HL-60 (cell line): ENCODE data around the gene DMAC2L.
"Not testable (repeated sequence)": the region's sequence is repeated elsewhere in the genome, so short reads cannot be mapped to it uniquely, and the experiment has no call there.

Experiments
- DNase-seq, 2 experiments: peaks; one replicate each; pipeline ENCODE4 v3.0.0-alpha.2; 2010 to 2020; ENCODE audit warnings: low read depth in 1 of 2, low spot score in 1 of 2
- H3K27ac ChIP-seq: fragments of 250-450 bp; sonication (Bioruptor Pico); replicated peaks from 2 replicates; pipeline ENCODE4 v1.5.1; 2020; ENCODE audit warnings: mild to moderate bottlenecking, moderate library complexity
- H3K27me3 ChIP-seq: fragments of 250-450 bp; sonication (Bioruptor Pico); 2 replicates; pipeline ENCODE4 v1.5.1; 2021; ENCODE audit warnings: mild to moderate bottlenecking, moderate library complexity; ENCODE audit not compliant: insufficient read depth, poor library complexity, severe bottlenecking
- H3K4me3 ChIP-seq: replicated peaks from 2 replicates; pipeline ENCODE4 v1.5.1; 2011; ENCODE audit warnings: mild to moderate bottlenecking, control low read depth, low read length; ENCODE audit not compliant: insufficient read depth
- CTCF ChIP-seq: IDR thresholded peaks from one replicate; pipeline ENCODE4 v1.5.1; 2011; ENCODE audit warnings: low read length, control low read depth, inconsistent platforms; ENCODE audit not compliant: insufficient read depth
- GABPA ChIP-seq: IDR thresholded peaks from 2 replicates; pipeline ENCODE4 v1.6.1; 2012; ENCODE audit warnings: low read depth
- POLR2AphosphoS5 ChIP-seq: IDR thresholded peaks from 2 replicates; pipeline ENCODE4 v1.6.1; 2012; ENCODE audit warnings: low read depth
- REST ChIP-seq: IDR thresholded peaks from 2 replicates; pipeline ENCODE4 v1.6.1; 2012; ENCODE audit warnings: low read depth; ENCODE audit not compliant: insufficient replicate concordance
- SPI1 ChIP-seq: IDR thresholded peaks from 2 replicates; pipeline ENCODE4 v1.6.1; 2012; ENCODE audit warnings: low read depth, mild to moderate bottlenecking, borderline replicate concordance

Gene DMAC2L

DNA sequence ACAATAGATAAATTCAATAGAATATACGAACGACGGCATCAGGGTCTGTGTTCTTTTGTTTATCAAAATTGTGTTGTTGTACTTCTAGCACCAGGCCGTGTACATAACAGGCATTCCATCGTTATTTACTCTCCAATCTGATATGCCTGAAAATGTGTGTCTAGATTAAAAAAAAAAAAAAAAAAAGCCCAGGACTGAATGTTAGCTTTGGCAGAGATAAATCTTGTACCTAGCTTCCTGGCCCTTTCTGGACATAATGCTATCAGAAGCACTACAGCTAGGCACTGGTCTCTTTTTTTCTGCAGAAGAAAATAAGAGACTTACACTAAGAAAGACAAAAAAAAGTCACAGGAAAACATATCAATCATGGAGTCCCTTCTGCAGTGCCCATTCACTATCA, 47.5 kb downstream of the DMAC2L start:
- TF ChIP-seq POLR2AphosphoS5 (no peak), REST (no peak), CTCF (no peak), SPI1 (no peak), GABPA (no peak)
- no peaks in the 10 kb centered on the region for H3K27me3 ChIP-seq
- no peak overlapping the region for H3K4me3 ChIP-seq
- no peak overlapping the region for H3K27ac ChIP-seq
- DNase-seq = no peak

DNA sequence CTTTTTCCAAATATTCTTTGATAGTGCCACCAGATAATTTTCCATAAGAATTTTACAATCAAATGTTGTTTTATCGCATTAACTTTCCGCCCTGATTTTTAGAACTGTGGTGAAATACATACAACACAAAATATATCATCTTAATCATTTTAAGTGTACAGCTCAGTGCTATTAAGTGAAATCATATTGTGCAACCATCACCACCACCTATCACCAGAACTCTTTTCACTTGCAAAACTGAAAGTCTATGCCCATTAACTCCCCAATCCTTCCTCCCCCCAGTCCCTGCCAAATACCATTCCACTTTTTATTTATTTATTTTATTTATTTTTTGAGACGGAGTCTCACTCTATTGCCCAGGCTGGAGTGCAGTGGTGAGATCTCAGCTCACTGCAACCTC, 48.0 kb downstream of the DMAC2L start:
- H3K4me3 ChIP-seq = no peak overlapping the region
- DNase-seq = no peak
- no peak overlapping the region for H3K27ac ChIP-seq
- TF ChIP-seq CTCF (no peak), POLR2AphosphoS5 (no peak), GABPA (no peak), SPI1 (no peak), REST (no peak)
- no peaks in the 10 kb centered on the region for H3K27me3 ChIP-seq

- no peak overlapping the region for H3K27ac ChIP-seq
- H3K4me3 ChIP-seq = no peak overlapping the region
- no peak for DNase-seq
- TF ChIP-seq SPI1 = no peak
- no peak for TF ChIP-seq GABPA
- no peak for TF ChIP-seq REST
- no peak for TF ChIP-seq CTCF
- no peak for TF ChIP-seq POLR2AphosphoS5
- H3K27me3 ChIP-seq = no peaks in the 10 kb centered on the region
Observed at GRCh38 chr14:50360851-50361250, 48.7 kb downstream of the DMAC2L start.

DNA sequence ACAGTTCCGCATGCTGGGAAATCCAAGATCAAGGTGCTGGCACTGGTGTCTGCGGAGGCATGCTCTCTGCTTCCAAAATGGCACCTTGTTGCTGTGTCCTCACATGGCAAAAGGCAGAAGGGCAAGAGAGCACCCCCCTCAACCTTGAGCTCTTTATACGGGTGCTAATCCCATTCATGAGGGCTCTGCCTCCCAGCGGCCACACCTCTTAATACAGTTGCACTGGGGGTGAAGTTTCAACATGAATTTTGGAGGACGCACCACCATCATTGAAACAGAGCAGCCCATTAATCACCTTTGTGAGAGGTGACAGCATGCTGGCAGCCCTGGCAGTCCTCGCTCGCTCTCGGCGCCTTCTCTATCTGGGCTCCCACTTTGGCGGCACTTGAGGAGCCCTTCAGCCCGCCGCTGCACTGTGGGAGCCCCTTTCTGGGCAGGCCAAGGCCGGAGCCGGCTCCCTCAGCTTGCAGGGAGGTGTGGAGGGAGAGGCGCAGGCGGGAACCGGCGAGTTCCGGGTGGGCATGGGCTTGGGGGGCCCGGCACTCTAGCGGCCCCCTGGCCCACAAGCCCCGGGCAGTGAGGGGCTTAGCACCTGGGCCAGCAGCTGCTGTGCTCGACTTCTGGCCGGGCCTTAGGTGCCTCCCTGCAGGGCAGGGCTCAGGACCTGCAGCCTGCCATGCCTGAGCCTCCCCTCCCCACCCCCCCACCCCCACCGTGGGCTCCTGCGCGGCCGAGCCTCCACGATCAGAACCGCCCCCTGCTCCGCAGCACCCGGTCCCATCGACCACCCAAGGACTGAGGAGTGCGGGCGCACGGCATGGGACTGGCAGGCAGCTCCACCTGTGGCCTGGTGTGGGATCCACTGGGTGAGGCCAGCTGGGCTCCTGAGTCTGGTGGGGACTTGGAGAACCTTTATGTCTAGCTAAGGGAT, 49.6 kb downstream of the DMAC2L start:
- H3K4me3 ChIP-seq, H3K27me3 ChIP-seq, DNase-seq, H3K27ac ChIP-seq: not testable (repeated sequence)
